DMS53 (cell line): ENCODE measurements around the gene ARAP2.

Experiments
- DNase-seq: peaks from one replicate; lab custom pipeline; 2025; lab: John Stamatoyannopoulos, UW

Gene ARAP2

GRCh38 chr4:36244257-36245082 is at the start of gene ARAP2:
Gene ARAP2 (minus strand): TSS chr4:36244514. CDS start chr4:36229486, 15,028 bp downstream.
- DNase-seq = peak; percentile 92

GRCh38 chr4:36292556-36293188 is 48.4 kb upstream of the ARAP2 start:
- DNase-seq = no peak

- DNase-seq = no peak
These were observed 46.3 kb upstream of the ARAP2 start for GRCh38 chr4:36290641-36291040.

GRCh38 chr4:36288731-36289426 is 44.6 kb upstream of the ARAP2 start:
- no peak for DNase-seq

- no peak for DNase-seq
These were observed 42.2 kb upstream of the ARAP2 start for GRCh38 chr4:36286481-36286871.

GRCh38 chr4:36285784-36286480 is 41.6 kb upstream of the ARAP2 start:
- peak; percentile 77 for DNase-seq

GRCh38 chr4:36283912-36284465 is 39.7 kb upstream of the ARAP2 start:
- no peak for DNase-seq

- no peak for DNase-seq
These were observed 38.3 kb upstream of the ARAP2 start for GRCh38 chr4:36282503-36283030.

GRCh38 chr4:36281384-36282106 is 37.2 kb upstream of the ARAP2 start, which contains the start of gene DTHD1:
Gene DTHD1 (plus strand): TSS chr4:36281616. CDS start chr4:36281759, 143 bp downstream.
- no peak for DNase-seq

- peak; percentile 19 for DNase-seq
These were observed 36.2 kb upstream of the ARAP2 start for GRCh38 chr4:36280555-36280954.

GRCh38 chr4:36278789-36279188 is 34.5 kb upstream of the ARAP2 start:
- DNase-seq = no peak

GRCh38 chr4:36277533-36277932 is 33.2 kb upstream of the ARAP2 start:
- DNase-seq = no peak

- no peak for DNase-seq
These were observed 29.8 kb upstream of the ARAP2 start for GRCh38 chr4:36274158-36274557.

- peak; percentile 48 for DNase-seq
These were observed 29.0 kb upstream of the ARAP2 start for GRCh38 chr4:36273276-36273675.

- DNase-seq = no peak
These were observed 25.3 kb upstream of the ARAP2 start for GRCh38 chr4:36269533-36270173.

GRCh38 chr4:36269101-36269500 is 24.8 kb upstream of the ARAP2 start:
- no peak for DNase-seq

- DNase-seq = no peak
These were observed 23.4 kb upstream of the ARAP2 start for GRCh38 chr4:36267486-36268268.

GRCh38 chr4:36264207-36264826 is 20.0 kb upstream of the ARAP2 start:
- DNase-seq = no peak

GRCh38 chr4:36260731-36261130 is 16.4 kb upstream of the ARAP2 start:
- no peak for DNase-seq
